Naive B cell (primary cell): ENCODE results near the gene SMC3. TPM values are rescaled to one million over a fixed set of nuclear protein-coding genes. Genes with fewer than 3 reads are reported as not detected.

Experiments
- ATAC-seq, 2 donors: fragments of 150-1000 bp; cut with Tn5 transposase; 2 replicates each; pipeline ENCODE4 v1.10.0; 2021; ENCODE audit warnings: low read depth in 2 of 2, mild to moderate bottlenecking in 2 of 2, moderate library complexity in 2 of 2
- DNase-seq: peaks from one replicate; pipeline ENCODE4 v3.0.0; 2022
- H3K27ac Mint-ChIP-seq, 6 donors: one replicate each; pipeline ENCODE4 v1.8.0; 2020 to 2022; ENCODE audit warnings: mild to moderate bottlenecking in 6 of 6, mixed read lengths in 6 of 6, moderate library complexity in 5 of 6, inconsistent platforms in 2 of 6
- H3K27me3 Mint-ChIP-seq, 3 donors: one replicate each; pipeline ENCODE4 v1.8.0; 2021 to 2022; ENCODE audit warnings: mixed read lengths in 3 of 3, mild to moderate bottlenecking in 1 of 3
- H3K36me3 Mint-ChIP-seq, 2 donors: one replicate each; pipeline ENCODE4 v1.8.0; 2020 to 2022; ENCODE audit warnings: mixed read lengths in 2 of 2, inconsistent platforms in 1 of 2, mild to moderate bottlenecking in 1 of 2
- H3K4me1 Mint-ChIP-seq, 3 donors: one replicate each; pipeline ENCODE4 v1.8.0; 2020 to 2022; ENCODE audit warnings: mixed read lengths in 3 of 3, inconsistent platforms in 1 of 3, mild to moderate bottlenecking in 1 of 3, moderate library complexity in 1 of 3
- H3K4me3 Mint-ChIP-seq, 8 donors: one replicate each; pipeline ENCODE4 v1.8.0; 2020 to 2022; ENCODE audit warnings: mild to moderate bottlenecking in 8 of 8, mixed read lengths in 8 of 8, moderate library complexity in 8 of 8, inconsistent platforms in 2 of 8
- H3K9me3 Mint-ChIP-seq, 7 donors: one replicate each; pipeline ENCODE4 v1.8.0; 2020 to 2022; ENCODE audit warnings: mixed read lengths in 7 of 7, mild to moderate bottlenecking in 5 of 7, inconsistent platforms in 2 of 7, moderate library complexity in 1 of 7
- polyA plus RNA-seq, 6 donors: library from polyadenylated mRNA; unstranded; fragments of 300-500 nt; fragmentation: Illumina TruSeq; gene quantifications; one replicate each; pipeline ENCODE4 v1.2.3, GENCODE V29; 2021; ENCODE audit warnings: low read depth in 6 of 6

SMC3 gene
- polyA plus RNA-seq, 6 donors from 2014 or later, result 27.4 to 101 (median 85.4) TPM

DNA sequence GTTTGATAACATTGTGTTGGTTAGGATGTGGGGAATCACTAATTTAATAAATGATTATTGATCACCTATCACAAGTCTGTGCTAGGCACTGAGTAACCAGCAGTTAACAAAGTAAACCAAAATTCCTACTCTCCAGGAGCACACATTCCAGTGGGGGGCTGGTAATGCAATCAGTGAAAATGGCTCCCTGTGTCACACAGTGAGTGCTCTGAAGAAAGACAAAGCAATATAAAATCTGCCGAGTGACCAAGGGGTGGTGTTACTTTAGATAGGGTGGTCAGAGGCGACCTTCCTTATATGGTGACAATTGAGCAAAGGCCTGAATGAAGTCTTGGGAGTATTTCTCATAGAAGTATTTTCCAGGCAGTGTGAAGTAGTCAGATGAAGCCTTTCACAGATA lies 13.6 kb upstream of the SMC3 start:
- Mint-ChIP-seq H3K36me3 (no peaks in the 10 kb centered on the region), H3K27ac (no peak overlapping the region), H3K4me3 (no peak overlapping the region), H3K27me3 (peaks cover 19 to 40% (median 25%) of the 10 kb centered on the region in 3 donors), H3K4me1 (peaks cover 2 to 5% (median 5%) of the 10 kb centered on the region in 3 donors), H3K9me3 (peaks cover 0 to 3% (median 0%) of the 10 kb centered on the region in 7 donors)
- ATAC-seq (no peak), DNase-seq (no peak)

DNA sequence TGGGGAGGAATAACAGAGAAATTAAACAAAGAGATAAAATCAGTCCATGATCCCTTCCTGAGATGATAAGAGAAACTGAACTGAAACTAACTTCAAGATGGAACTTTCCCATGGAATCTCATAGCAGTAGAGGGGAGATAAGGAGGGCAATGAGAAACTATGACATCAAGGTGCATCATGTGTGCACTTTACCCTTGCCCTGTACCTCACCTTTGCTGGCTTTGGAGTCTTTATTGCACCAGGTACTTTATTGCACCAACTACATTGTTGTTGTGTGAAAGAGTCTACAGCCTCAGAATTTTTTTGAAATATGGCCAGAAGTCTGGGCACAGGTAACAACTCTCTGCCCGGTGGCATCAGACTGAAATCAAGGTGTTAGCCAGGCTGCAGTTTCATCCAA lies 11.2 kb upstream of the SMC3 start:
- Mint-ChIP-seq H3K36me3 (no peaks in the 10 kb centered on the region), H3K4me3 (no peak overlapping the region), H3K4me1 (peaks cover 2 to 5% (median 5%) of the 10 kb centered on the region in 3 donors), H3K9me3 (peaks cover 0 to 3% (median 0%) of the 10 kb centered on the region in 7 donors), H3K27ac (no peak overlapping the region), H3K27me3 (peaks cover 13 to 40% (median 28%) of the 10 kb centered on the region in 3 donors)
- no peak for ATAC-seq
- DNase-seq, result no peak

DNA sequence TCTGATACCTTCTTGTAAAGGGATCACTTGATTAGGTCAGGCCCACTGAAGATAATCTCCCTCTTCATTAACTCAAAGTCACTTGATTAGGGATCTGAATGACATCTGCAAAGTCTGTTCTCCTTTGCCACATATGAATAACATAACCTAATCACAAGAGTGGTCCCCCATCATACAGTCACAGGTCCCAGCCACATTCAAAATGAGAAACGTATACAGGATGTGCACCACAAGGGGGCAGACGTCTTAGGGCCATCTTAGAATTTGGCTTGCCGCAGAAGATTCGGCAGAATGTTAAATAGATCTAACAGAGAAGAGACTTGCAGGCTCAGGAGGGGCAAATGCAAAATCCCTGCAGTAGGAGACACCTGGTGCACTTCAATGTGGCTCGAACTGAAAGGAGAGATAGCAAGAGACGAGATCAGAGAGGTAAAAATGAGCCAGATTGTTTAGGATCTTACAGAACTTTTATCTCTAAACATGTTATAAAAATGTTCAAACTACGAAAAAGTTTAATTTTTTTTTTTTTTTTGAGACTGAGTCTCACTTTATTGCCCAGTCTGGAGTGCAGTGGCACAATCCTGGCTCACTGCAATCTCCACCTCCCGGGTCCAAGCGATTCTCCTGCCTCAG lies 10.4 kb upstream of the SMC3 start:
- H3K27ac Mint-ChIP-seq, result no peak overlapping the region
- peak; percentile 56 for DNase-seq
- no peaks in the 10 kb centered on the region for H3K36me3 Mint-ChIP-seq
- ATAC-seq, result peak; percentile 69 to 89
- peaks cover 0 to 3% (median 0%) of the 10 kb centered on the region in 7 donors for H3K9me3 Mint-ChIP-seq
- H3K27me3 Mint-ChIP-seq, result peaks cover 7 to 34% (median 25%) of the 10 kb centered on the region in 3 donors
- H3K4me1 Mint-ChIP-seq, result peaks cover 2 to 5% (median 5%) of the 10 kb centered on the region in 3 donors
- H3K4me3 Mint-ChIP-seq, result no peak overlapping the region

DNA sequence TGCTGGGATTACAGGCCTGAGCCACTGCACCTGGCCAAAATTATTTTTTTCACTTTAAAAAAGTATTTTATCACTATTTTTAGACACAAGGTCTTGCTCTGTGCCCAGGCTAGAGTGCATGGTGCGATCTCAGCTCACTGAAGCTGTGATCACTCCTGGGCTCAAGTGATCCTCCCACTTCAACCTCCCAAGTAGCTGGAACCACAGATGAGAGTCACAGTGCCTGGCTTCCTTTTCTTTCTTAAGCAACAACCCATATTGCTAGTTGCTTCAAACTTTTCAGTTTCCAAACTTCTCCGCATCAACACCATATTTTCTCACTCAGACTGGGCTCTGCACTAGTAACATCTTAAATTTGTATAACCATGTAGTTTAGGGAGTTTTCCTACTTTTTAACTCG lies 9.5 kb upstream of the SMC3 start:
- peaks cover 2 to 5% (median 5%) of the 10 kb centered on the region in 3 donors for H3K4me1 Mint-ChIP-seq
- ATAC-seq, result no peak
- no peak for DNase-seq
- no peaks in the 10 kb centered on the region for H3K36me3 Mint-ChIP-seq
- H3K4me3 Mint-ChIP-seq, result no peak overlapping the region
- H3K27me3 Mint-ChIP-seq, result peaks cover 13 to 25% (median 21%) of the 10 kb centered on the region in 3 donors
- no peaks in the 10 kb centered on the region for H3K9me3 Mint-ChIP-seq
- no peak overlapping the region for H3K27ac Mint-ChIP-seq

DNA sequence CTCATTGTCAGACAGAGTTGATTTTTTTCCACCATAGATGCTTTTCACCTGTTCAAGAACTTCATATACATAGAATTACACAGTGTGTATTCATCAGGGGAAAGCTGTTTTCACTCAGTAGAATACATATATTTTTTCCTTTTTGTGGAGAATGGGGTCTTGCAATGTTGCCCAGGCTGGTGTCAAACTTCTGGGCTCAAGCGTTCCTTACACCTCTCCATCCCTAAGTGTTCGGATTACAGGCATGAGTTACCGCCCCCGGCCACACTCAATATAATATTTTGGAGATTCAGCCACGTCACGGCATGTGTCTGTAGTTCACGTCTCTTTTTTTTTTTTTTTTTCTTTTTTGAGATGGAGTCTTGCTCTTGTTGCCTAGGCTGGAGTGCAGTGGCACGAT lies 7.5 kb upstream of the SMC3 start:
- Mint-ChIP-seq H3K4me3 (no peak overlapping the region), H3K27me3 (peaks cover 13 to 35% (median 29%) of the 10 kb centered on the region in 3 donors)

DNA sequence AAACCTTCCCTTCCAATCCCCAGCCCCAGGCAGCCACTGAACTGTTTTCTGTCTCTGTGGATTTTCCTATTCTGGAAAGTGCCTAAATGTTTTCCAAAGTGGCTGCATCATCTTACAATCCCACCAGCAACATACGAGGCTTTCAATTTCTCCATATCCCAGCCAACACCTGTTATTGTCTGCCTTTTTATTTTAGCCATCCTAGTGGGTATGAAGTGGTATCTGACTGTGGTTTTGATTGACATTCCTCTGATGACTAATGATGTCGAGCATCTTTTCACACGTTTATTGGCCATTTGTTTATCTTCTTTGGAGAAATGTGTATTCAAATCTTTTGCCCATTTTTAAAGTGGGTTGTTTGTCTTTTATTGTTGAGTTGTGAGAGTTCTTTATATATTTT lies 6.2 kb upstream of the SMC3 start:
- H3K36me3 Mint-ChIP-seq, result no peaks in the 10 kb centered on the region
- DNase-seq, result no peak
- H3K4me3 Mint-ChIP-seq, result no peak overlapping the region
- ATAC-seq, result no peak
- H3K27ac Mint-ChIP-seq, result no peak overlapping the region
- no peaks in the 10 kb centered on the region for H3K9me3 Mint-ChIP-seq
- peaks cover 2 to 5% (median 5%) of the 10 kb centered on the region in 3 donors for H3K4me1 Mint-ChIP-seq
- peaks cover 13 to 35% (median 23%) of the 10 kb centered on the region in 3 donors for H3K27me3 Mint-ChIP-seq

More for the DNA sequence above, 7.5 kb upstream of the SMC3 start:
- peaks cover 2 to 5% (median 5%) of the 10 kb centered on the region in 3 donors for H3K4me1 Mint-ChIP-seq
- H3K36me3 Mint-ChIP-seq, result no peaks in the 10 kb centered on the region
- H3K9me3 Mint-ChIP-seq, result no peaks in the 10 kb centered on the region
- ATAC-seq (no peak), DNase-seq (no peak)
- no peak overlapping the region for H3K27ac Mint-ChIP-seq

DNA sequence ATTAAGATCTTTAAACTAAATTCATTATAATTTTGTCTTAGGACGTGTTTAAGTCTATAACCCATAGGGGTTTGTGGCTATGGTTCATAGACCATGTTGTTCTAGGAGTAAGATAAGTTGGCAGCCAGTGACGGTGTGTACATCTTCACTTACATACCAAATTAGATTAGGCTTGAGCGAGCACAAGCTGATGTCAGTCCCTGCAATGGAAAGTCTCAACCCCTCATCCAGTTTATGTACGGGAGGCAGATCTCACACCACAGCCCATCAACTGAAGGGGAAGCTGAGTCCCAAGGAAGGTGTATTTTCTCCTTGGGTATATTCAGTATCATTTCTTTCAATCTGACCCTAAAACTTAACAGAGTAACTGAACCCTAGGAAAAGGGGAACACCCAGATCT lies 5.1 kb upstream of the SMC3 start:
- Mint-ChIP-seq H3K4me3 (no peak overlapping the region), H3K36me3 (no peaks in the 10 kb centered on the region), H3K9me3 (no peaks in the 10 kb centered on the region), H3K27ac (no peak overlapping the region), H3K4me1 (peaks cover 0 to 9% (median 0%) of the 10 kb centered on the region in 3 donors), H3K27me3 (peaks cover 8 to 35% (median 22%) of the 10 kb centered on the region in 3 donors)
- no peak for ATAC-seq
- DNase-seq, result no peak

DNA sequence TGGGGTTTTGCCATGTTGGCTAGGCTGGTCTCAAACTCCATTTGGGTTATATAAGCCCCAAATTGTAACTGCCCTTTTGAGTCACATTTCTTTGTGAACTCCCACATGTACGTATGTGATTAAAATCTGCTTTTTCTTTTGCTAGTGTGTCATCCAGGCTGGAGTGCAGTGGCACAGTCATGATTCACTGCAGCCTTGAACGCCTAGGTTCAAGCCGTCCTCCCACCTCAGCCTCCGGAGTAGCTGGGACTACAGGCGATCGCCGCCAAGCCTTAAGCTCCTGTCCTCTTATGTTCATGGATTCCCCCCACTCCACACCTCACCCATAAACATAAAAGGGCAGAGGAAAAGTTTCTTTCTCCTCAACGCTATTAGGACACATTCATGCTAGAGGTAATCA lies 4.4 kb upstream of the SMC3 start:
- H3K9me3 Mint-ChIP-seq, result no peaks in the 10 kb centered on the region
- H3K4me3 Mint-ChIP-seq, result no peak overlapping the region
- no peak overlapping the region for H3K27ac Mint-ChIP-seq
- ATAC-seq, result no peak
- H3K27me3 Mint-ChIP-seq, result peaks cover 8 to 35% (median 22%) of the 10 kb centered on the region in 3 donors
- peaks cover 0 to 10% (median 0%) of the 10 kb centered on the region in 3 donors for H3K4me1 Mint-ChIP-seq
- DNase-seq, result no peak
- no peaks in the 10 kb centered on the region for H3K36me3 Mint-ChIP-seq

DNA sequence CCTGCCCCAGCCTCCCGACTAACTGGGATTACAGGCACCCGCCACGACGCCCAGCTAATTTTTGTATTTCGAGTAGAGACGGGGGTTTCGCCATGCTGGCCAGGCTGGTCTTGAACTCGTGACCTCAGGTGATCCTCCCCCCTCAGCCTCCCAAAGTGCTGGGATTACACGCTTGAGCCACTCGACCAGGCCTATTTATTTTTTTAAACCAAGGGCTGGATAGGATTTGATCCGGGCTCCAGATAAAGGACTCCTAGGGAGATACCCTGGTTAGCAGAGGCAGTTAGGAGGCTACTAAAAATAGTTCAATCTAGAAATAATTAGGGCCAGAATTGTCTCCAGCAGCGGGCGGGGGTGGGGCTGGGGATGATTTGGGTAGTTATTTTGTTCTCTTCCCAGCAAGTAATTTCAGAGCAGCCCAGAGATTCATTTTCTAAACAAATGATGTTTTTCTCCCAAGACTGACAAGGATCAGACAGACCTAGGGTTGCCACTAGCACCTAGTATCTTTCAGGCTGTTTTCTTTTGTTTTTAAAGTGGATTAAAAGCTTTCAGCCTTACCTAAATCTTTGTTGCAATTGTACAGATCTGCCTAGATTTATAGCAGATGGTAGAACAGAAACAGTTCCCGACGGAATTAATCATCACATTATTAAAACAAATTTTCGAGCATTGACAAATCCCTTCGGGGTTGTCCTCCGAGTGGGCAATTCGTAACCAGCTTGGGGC lies 859 bp upstream of the SMC3 start:
- Mint-ChIP-seq H3K9me3 (no peaks in the 10 kb centered on the region), H3K27ac (peak overlapping the region; percentile 98 to 99 (median 98)), H3K36me3 (peaks cover 0 to 9% of the 10 kb centered on the region in 2 donors), H3K27me3 (peaks cover 8 to 18% (median 11%) of the 10 kb centered on the region in 3 donors), H3K4me1 (peaks cover 16 to 36% (median 16%) of the 10 kb centered on the region in 3 donors), H3K4me3 (peak overlapping the region; percentile 96 to 98 (median 97))
- no peak for ATAC-seq
- DNase-seq, result no peak

DNA sequence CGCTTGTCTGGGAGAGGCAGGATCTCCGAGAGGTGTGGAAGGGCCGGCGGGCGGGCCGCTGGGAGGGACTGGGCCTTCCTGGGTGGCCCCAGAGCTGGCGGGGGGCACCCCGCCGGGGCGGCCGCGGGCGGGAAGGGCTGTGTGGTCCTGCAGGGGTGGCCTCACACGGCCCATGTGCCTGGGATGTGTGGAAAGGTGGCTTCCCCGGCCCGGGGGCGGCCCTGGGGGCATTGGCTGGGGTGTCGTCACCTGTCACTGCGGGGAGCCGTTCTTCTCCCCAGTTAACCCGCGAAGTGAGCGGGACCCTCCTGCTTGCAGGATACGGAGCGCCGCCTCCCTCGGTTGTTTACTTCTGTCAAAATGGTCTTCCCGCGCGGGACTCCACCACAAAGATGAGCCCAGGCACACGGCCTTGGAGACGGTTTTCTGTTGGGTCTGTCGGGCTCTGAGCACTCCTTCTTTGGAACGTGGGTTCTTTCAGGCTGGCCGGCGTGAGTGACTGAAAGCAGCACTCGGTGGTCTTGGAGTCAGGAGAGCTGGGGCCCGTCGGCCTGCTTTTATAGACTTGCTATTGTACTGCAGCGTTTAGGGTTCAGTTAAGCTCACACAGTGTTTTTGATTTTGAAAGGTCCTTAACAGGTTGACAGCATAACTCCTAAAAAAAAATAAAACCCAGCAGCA lies 700 bp downstream of the SMC3 start:
- peak overlapping the region; percentile 83 to 99 (median 98) for H3K27ac Mint-ChIP-seq
- H3K27me3 Mint-ChIP-seq, result peaks cover 0 to 13% (median 11%) of the 10 kb centered on the region in 3 donors
- DNase-seq (peak; percentile 61), ATAC-seq (peak; percentile 47 to 52)
- H3K4me3 Mint-ChIP-seq, result peak overlapping the region; percentile 96 to 98 (median 97)
- peaks cover 22 to 41% (median 27%) of the 10 kb centered on the region in 3 donors for H3K4me1 Mint-ChIP-seq
- no peaks in the 10 kb centered on the region for H3K9me3 Mint-ChIP-seq
- H3K36me3 Mint-ChIP-seq, result peaks cover 7 to 9% of the 10 kb centered on the region in 2 donors

DNA sequence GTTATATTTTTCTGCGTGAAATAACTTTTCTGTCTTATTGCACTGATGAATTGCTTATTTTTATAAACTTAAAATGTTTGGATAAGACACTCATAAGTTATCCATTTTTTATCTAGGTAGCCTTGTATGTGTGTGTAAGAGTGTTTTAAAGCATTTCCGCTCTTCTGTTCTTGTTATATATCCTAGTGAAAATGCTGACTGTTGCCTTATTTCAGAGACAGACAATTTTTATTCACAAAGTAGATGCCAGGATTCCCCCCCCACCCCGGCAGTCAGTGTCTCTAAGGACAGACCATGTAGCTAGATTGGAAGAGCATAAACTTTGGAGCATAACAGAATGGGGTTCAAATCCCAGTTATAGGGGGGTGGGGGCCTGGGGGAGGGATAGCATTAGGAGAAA lies 1.6 kb downstream of the SMC3 start:
- H3K36me3 Mint-ChIP-seq, result peaks cover 7 to 9% of the 10 kb centered on the region in 2 donors
- no peak for ATAC-seq
- peaks cover 22 to 41% (median 27%) of the 10 kb centered on the region in 3 donors for H3K4me1 Mint-ChIP-seq
- peak overlapping the region in 5 of 6 donors; percentile 35 to 79 (median 70) for H3K27ac Mint-ChIP-seq
- H3K9me3 Mint-ChIP-seq, result no peaks in the 10 kb centered on the region
- peaks cover 0 to 8% (median 3%) of the 10 kb centered on the region in 3 donors for H3K27me3 Mint-ChIP-seq
- peak overlapping the region; percentile 58 to 98 (median 97) for H3K4me3 Mint-ChIP-seq
- DNase-seq, result no peak

DNA sequence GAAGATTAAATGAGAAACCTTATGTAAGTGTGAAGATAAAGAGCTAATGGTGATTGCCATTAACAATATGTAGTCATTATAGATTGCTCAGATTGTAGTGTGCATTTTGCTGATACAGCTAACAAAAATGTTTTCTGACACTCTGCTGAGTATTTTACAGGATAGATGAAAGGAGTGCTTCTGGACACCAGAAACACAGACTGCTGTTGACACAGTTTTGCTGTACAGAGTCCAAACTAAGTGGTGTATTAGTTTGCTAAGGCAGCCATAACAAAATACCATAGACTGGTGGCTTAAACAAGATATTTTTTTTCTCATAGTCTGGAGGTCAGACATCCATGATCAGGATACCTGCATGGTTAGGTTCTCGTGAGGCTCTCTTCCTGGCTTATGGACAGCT lies 2.2 kb downstream of the SMC3 start:
- H3K4me3 Mint-ChIP-seq, result peak overlapping the region in 7 of 8 donors; percentile 53 to 98 (median 97)
- peaks cover 0 to 2% (median 0%) of the 10 kb centered on the region in 3 donors for H3K27me3 Mint-ChIP-seq
- DNase-seq (no peak), ATAC-seq (no peak)
- H3K4me1 Mint-ChIP-seq, result peaks cover 22 to 44% (median 33%) of the 10 kb centered on the region in 3 donors
- H3K9me3 Mint-ChIP-seq, result no peaks in the 10 kb centered on the region
- H3K27ac Mint-ChIP-seq, result peak overlapping the region in 2 of 6 donors; percentile 17 to 65
- peaks cover 7 to 9% of the 10 kb centered on the region in 2 donors for H3K36me3 Mint-ChIP-seq

DNA sequence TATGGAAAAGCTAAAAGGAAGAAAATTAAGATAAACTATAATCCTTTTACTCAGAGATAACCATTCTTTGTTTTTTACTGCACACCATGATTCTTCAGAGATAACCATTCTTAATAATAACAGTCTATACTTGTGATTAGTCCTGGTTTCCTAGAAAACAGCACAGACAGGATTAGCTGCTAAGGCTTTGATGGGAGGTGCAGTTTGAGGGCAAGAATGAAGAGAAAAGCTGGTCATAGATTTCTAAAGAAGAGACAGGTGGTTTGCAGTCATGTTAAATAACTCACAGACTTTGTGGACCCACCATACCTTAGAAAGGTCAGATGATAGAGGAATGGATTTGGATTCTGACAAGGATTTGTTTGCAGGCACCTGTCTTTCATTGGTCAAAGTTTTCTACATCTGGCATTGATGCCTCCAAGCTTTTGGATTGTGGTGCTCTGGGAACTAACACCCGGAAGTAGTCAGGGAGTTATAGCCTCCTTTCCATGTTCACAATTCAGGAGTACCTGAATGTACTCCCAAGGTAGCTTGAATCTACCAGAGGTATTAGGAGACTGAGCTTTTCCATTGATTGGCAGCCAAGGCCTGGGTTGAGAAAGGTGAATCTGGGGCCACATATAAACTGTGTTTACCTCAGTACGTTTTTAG lies 3.7 kb downstream of the SMC3 start:
- DNase-seq (no peak), ATAC-seq (no peak)
- H3K4me3 Mint-ChIP-seq, result peak overlapping the region in 1 of 8 donors; percentile 98

More for the DNA sequence above, 3.7 kb downstream of the SMC3 start:
- H3K9me3 Mint-ChIP-seq, result no peaks in the 10 kb centered on the region
- H3K27ac Mint-ChIP-seq, result no peak overlapping the region
- peaks cover 25 to 44% (median 40%) of the 10 kb centered on the region in 3 donors for H3K4me1 Mint-ChIP-seq
- no peaks in the 10 kb centered on the region for H3K27me3 Mint-ChIP-seq
- H3K36me3 Mint-ChIP-seq, result peaks cover 11 to 16% of the 10 kb centered on the region in 2 donors
